Keratinocyte (primary cell): ENCODE data around the gene CIB4. TPM values are rescaled to one million over a fixed set of nuclear protein-coding genes. Genes with fewer than 3 reads are reported as not detected.

Experiments
- DNase-seq: peaks from one replicate; pipeline ENCODE4 v3.0.0-alpha.2; 2011; ENCODE audit warnings: low read depth, missing footprints, low spot score
- FAIRE-seq: peaks from 2 replicates; lab custom pipeline; 2011; peaks lifted over from hg19 to GRCh38; lab: Jason Lieb, UNC
- H2AFZ ChIP-seq: 2 replicates; pipeline ENCODE4 v1.6.0; 2012; ENCODE audit warnings: low read length, control low read depth, inconsistent platforms; ENCODE audit not compliant: control insufficient read depth
- H3K27ac ChIP-seq: 2 replicates; pipeline ENCODE4 v1.5.1; 2011; ENCODE audit warnings: low read length; ENCODE audit not compliant: control insufficient read depth, insufficient read depth
- H3K27me3 ChIP-seq: 3 replicates; pipeline ENCODE4 v1.6.0; 2011; ENCODE audit warnings: low read length; ENCODE audit not compliant: control insufficient read depth, insufficient read depth; ENCODE audit errors: extremely low read depth
- H3K36me3 ChIP-seq, 2 experiments: 2 replicates in 1 of 2; 3 replicates in 1 of 2; pipeline ENCODE4 v1.5.1; 2011; ENCODE audit warnings: low read length in 2 of 2, mild to moderate bottlenecking in 1 of 2; ENCODE audit not compliant: control insufficient read depth in 2 of 2, insufficient read depth in 2 of 2; ENCODE audit errors: extremely low read depth in 1 of 2
- H3K4me1 ChIP-seq: 3 replicates; pipeline ENCODE4 v1.5.1; 2011; ENCODE audit warnings: low read length; ENCODE audit not compliant: control insufficient read depth, insufficient read depth; ENCODE audit errors: extremely low read depth
- H3K4me2 ChIP-seq: 3 replicates; pipeline ENCODE4 v1.6.0; 2011; ENCODE audit warnings: low read depth, low read length; ENCODE audit not compliant: control insufficient read depth, insufficient read depth; ENCODE audit errors: extremely low read depth
- H3K4me3 ChIP-seq, 3 experiments: fragments of 200-600 bp in 1 of 3; sonication (generic) in 1 of 3; 2 replicates in 2 of 3; 3 replicates in 1 of 3; pipeline ENCODE4 v1.5.1; 2011 to 2016; ENCODE audit warnings: low read length in 3 of 3, mild to moderate bottlenecking in 3 of 3, control low read depth in 2 of 3, inconsistent platforms in 1 of 3, low read depth in 1 of 3, mixed read lengths in 1 of 3, mixed run types in 1 of 3, moderate library complexity in 1 of 3; ENCODE audit not compliant: control insufficient read depth in 2 of 3, insufficient read depth in 2 of 3; ENCODE audit errors: extremely low read depth in 1 of 3
- H3K79me2 ChIP-seq: 2 replicates; pipeline ENCODE4 v1.6.0; 2012; ENCODE audit warnings: low read length; ENCODE audit not compliant: control insufficient read depth, insufficient read depth
- H3K9ac ChIP-seq: 3 replicates; pipeline ENCODE4 v1.6.0; 2011; ENCODE audit warnings: low read length; ENCODE audit not compliant: control insufficient read depth, insufficient read depth; ENCODE audit errors: extremely low read depth
- H3K9me1 ChIP-seq: 3 replicates; pipeline ENCODE4 v1.6.0; 2011; ENCODE audit warnings: low read length; ENCODE audit not compliant: control insufficient read depth, insufficient read depth; ENCODE audit errors: extremely low read depth
- H3K9me3 ChIP-seq: 2 replicates; pipeline ENCODE4 v1.5.1; 2012; ENCODE audit warnings: low read depth, low read length; ENCODE audit not compliant: control insufficient read depth
- H4K20me1 ChIP-seq: 3 replicates; pipeline ENCODE4 v1.6.0; 2011; ENCODE audit warnings: low read length; ENCODE audit not compliant: control insufficient read depth, insufficient read depth; ENCODE audit errors: extremely low read depth
- EZH2 ChIP-seq: IDR thresholded peaks from one replicate; pipeline ENCODE4 v1.6.1; 2012; ENCODE audit warnings: inconsistent platforms, mild to moderate bottlenecking, low read length, moderate library complexity
- dilution Hi-C: fragments of 300-500 bp; cut with MboI; formaldehyde crosslinking; loops from one replicate; pipeline ENCODE4 v1.7.0; 2020; ENCODE audit warnings: low sequenced_read_pairs; ENCODE audit not compliant: extremely low pct_ligation_motif_present
- polyA plus RNA-seq, 5 experiments: library from polyadenylated mRNA; depleted of rRNA in 3 of 5; stranded (reverse) in 3 of 5; stranded (forward) in 1 of 5; unstranded in 1 of 5; fragments of >200 nt; gene quantifications; 1 replicate in 1 of 5; 2 replicates in 3 of 5; 3 replicates in 1 of 5; pipeline versions ENCODE4 v1.2.1 to v1.2.3, GENCODE V29; 2011 to 2012; ENCODE audit warnings: missing spikeins in 2 of 5, low read depth in 1 of 5, low replicate concordance in 1 of 5
- TF ChIP-seq, protein P1 (sequence below), 3 experiments: IDR thresholded peaks in 1 of 3; conservative IDR thresholded peaks in 1 of 3; optimal IDR thresholded peaks in 1 of 3; 2 replicates in 2 of 3; 3 replicates in 1 of 3; pipeline versions ENCODE3 to v1.5.1; 2011; ENCODE audit warnings: low read length in 3 of 3, mild to moderate bottlenecking in 3 of 3, moderate library complexity in 2 of 3, control low read depth in 1 of 3, inconsistent platforms in 1 of 3; ENCODE audit not compliant: insufficient read depth in 2 of 3; ENCODE audit errors: extremely low read depth in 1 of 3

CIB4 gene
- polyA plus RNA-seq, 1 donor (not counting 4 experiments of a cell fraction or from before 2014, with no cell fraction given), result not detected

DNA sequence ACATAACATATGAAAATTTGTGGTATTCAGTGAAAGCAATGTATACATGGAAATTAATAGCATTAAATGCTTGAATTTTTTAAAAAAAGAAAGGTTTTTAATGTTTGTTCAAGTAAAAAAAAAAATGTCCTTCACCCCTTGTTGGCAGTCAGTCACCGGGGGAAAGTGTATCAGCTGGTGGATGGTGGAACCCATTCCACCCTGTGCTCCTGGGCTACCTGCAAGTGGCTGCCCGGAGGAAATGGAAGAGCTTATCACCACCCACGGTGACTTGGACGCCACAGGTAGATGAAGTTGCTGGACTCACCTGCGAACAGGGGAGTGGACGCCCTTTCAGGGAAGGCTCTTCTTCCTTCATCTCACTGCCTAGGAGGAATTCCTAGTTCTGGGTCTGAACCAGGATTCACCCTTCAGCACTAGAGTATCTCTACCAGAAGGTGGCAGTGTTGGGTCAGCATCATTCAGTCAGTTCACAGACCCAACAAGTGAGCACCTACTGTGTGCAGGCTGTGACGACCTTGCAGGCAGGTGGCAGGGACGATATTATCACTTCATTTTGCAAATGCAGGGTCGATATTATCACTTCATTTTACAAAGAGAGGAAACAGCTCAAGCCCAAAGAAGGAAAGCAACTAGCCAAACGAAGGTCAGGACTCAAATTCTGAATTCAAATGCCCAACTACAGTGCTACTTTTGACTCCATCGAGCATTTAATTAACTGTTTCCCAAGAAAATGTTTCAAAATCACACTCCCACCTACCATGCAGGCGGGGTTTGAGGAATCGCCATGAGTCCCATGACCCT is 35.8 kb downstream of the CIB4 start:
- Histone ChIP-seq H3K4me1 (peaks cover 13% of the 10 kb centered on the region), H3K27ac (no peak overlapping the region), H3K9ac (no peak overlapping the region), H3K9me1 (no peaks in the 10 kb centered on the region), H4K20me1 (no peaks in the 10 kb centered on the region), H3K79me2 (no peaks in the 10 kb centered on the region), H3K9me3 (no peaks in the 10 kb centered on the region), H3K4me2 (no peak overlapping the region), H3K27me3 (peaks cover 5% of the 10 kb centered on the region), H2AFZ (no peak overlapping the region), H3K4me3 (no peak overlapping the region), H3K36me3 (no peaks in the 10 kb centered on the region)
- dilution Hi-C loops, result no loop called here
- peak; percentile 85 for FAIRE-seq
- DNase-seq, result peak; percentile 13
- TF ChIP-seq, protein P1, sequence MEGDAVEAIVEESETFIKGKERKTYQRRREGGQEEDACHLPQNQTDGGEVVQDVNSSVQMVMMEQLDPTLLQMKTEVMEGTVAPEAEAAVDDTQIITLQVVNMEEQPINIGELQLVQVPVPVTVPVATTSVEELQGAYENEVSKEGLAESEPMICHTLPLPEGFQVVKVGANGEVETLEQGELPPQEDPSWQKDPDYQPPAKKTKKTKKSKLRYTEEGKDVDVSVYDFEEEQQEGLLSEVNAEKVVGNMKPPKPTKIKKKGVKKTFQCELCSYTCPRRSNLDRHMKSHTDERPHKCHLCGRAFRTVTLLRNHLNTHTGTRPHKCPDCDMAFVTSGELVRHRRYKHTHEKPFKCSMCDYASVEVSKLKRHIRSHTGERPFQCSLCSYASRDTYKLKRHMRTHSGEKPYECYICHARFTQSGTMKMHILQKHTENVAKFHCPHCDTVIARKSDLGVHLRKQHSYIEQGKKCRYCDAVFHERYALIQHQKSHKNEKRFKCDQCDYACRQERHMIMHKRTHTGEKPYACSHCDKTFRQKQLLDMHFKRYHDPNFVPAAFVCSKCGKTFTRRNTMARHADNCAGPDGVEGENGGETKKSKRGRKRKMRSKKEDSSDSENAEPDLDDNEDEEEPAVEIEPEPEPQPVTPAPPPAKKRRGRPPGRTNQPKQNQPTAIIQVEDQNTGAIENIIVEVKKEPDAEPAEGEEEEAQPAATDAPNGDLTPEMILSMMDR (optimal IDR thresholded peaks at IDR 0.05 in 1 of 3, IDR thresholded peaks at IDR 0.05 in 1 of 3, conservative IDR thresholded peaks at IDR 0.05 in 1 of 3; ENCODE audit: extremely low read depth in 1 of 3, insufficient read depth in 2 of 3, low read length in 3 of 3), result peak; percentile 80 to 96 (median 94)
- TF ChIP-seq EZH2, result no peak

DNA sequence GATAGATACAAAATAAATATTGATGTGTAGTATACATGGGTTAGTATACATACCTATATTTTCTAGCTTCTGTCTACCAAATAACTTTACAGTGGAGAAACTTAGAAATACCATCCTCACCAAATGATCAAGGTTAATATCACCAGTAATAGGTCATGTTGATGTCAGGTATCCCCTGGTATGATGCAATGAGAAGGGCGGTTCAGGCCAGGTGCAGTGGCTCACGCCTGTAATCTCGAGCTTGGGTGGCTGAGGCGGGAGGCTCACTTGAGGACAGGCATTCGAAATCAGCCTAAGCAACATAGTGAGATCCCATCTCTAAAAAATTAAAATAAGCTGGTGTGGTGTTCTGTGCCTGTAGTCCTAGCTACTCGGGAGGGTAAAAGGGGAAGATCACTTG is 38.6 kb downstream of the CIB4 start:
- Histone ChIP-seq H3K4me1 (peaks cover 13% of the 10 kb centered on the region), H3K27me3 (peaks cover 5% of the 10 kb centered on the region), H3K9ac (no peak overlapping the region), H3K4me3 (no peak overlapping the region), H3K27ac (no peak overlapping the region), H3K9me3 (no peaks in the 10 kb centered on the region), H3K9me1 (no peaks in the 10 kb centered on the region), H3K4me2 (no peak overlapping the region), H2AFZ (no peak overlapping the region), H3K36me3 (no peaks in the 10 kb centered on the region), H3K79me2 (no peaks in the 10 kb centered on the region), H4K20me1 (no peaks in the 10 kb centered on the region)
- dilution Hi-C loops, result no loop called here
- DNase-seq (no peak), FAIRE-seq (no peak)
- TF ChIP-seq, protein P1 (optimal IDR thresholded peaks at IDR 0.05 in 1 of 3, IDR thresholded peaks at IDR 0.05 in 1 of 3, conservative IDR thresholded peaks at IDR 0.05 in 1 of 3; ENCODE audit: extremely low read depth in 1 of 3, insufficient read depth in 2 of 3, low read length in 3 of 3), result no peak
- no peak for TF ChIP-seq EZH2
